Measurements from ENCODE around the gene ADGRL3.

The ADGRL3 gene

GRCh38 chr4:61666244-61666643 lies 466.1 kb downstream of the ADGRL3 start:
- no peak for ATAC-seq
- TF ChIP-seq ISL1 (CRISPR knock-in tag; IDR thresholded peaks at IDR 0.05) (no peak), OSR1 (CRISPR knock-in tag; IDR thresholded peaks at IDR 0.05) (no peak), GLIS3 (CRISPR knock-in tag; IDR thresholded peaks at IDR 0.05) (no peak), TSHZ2 (CRISPR knock-in tag; IDR thresholded peaks at IDR 0.05) (no peak), POU6F1 (CRISPR knock-in tag; IDR thresholded peaks at IDR 0.05; ENCODE audit: borderline replicate concordance, low read depth) (no peak), ZNF8 (CRISPR knock-in tag; IDR thresholded peaks at IDR 0.05) (no peak), TCF4 (CRISPR knock-in tag; IDR thresholded peaks at IDR 0.05; ENCODE audit: borderline replicate concordance) (no peak), ARNTL (CRISPR knock-in tag; IDR thresholded peaks at IDR 0.05; ENCODE audit: borderline replicate concordance, low read depth) (no peak), PATZ1 (CRISPR knock-in tag; IDR thresholded peaks at IDR 0.05; ENCODE audit: borderline replicate concordance) (no peak), TOX (CRISPR knock-in tag; IDR thresholded peaks at IDR 0.05; ENCODE audit: borderline replicate concordance) (no peak), CSDC2 (CRISPR knock-in tag; IDR thresholded peaks at IDR 0.05) (no peak), ZC3H10 (CRISPR knock-in tag; IDR thresholded peaks at IDR 0.05) (no peak), PPARA (CRISPR knock-in tag; IDR thresholded peaks at IDR 0.05; ENCODE audit: borderline replicate concordance) (no peak), ZFP30 (CRISPR knock-in tag; IDR thresholded peaks at IDR 0.05) (no peak), CREB5 (CRISPR knock-in tag; IDR thresholded peaks at IDR 0.05; ENCODE audit: low read depth) (no peak), SNAI2 (CRISPR knock-in tag; IDR thresholded peaks at IDR 0.05) (no peak)

GRCh38 chr4:61671599-61671998 lies 471.5 kb downstream of the ADGRL3 start:
- ATAC-seq: no peak
- TF ChIP-seq ISL1 (CRISPR knock-in tag; IDR thresholded peaks at IDR 0.05) (peak; percentile 50), BACH2 (CRISPR knock-in tag; IDR thresholded peaks at IDR 0.05; ENCODE audit: borderline replicate concordance) (no peak)

- TF ChIP-seq TSHZ2 (CRISPR knock-in tag; IDR thresholded peaks at IDR 0.05) (no peak), ZNF70 (CRISPR knock-in tag; IDR thresholded peaks at IDR 0.05) (no peak), OSR1 (CRISPR knock-in tag; IDR thresholded peaks at IDR 0.05) (no peak), ISL1 (CRISPR knock-in tag; IDR thresholded peaks at IDR 0.05) (no peak), ZFP3 (CRISPR knock-in tag; IDR thresholded peaks at IDR 0.05) (no peak), ZFP30 (CRISPR knock-in tag; IDR thresholded peaks at IDR 0.05) (no peak), RARB (CRISPR knock-in tag; IDR thresholded peaks at IDR 0.05) (no peak), CREB5 (CRISPR knock-in tag; IDR thresholded peaks at IDR 0.05; ENCODE audit: low read depth) (no peak)
- no peak for ATAC-seq
These were observed 475.3 kb downstream of the ADGRL3 start for GRCh38 chr4:61675464-61675863.
